ENCODE data around the gene CARD11.
"Not testable (repeated sequence)": the region's sequence is repeated elsewhere in the genome, so short reads cannot be mapped to it uniquely, and the experiment has no call there.

Gene CARD11

DNA sequence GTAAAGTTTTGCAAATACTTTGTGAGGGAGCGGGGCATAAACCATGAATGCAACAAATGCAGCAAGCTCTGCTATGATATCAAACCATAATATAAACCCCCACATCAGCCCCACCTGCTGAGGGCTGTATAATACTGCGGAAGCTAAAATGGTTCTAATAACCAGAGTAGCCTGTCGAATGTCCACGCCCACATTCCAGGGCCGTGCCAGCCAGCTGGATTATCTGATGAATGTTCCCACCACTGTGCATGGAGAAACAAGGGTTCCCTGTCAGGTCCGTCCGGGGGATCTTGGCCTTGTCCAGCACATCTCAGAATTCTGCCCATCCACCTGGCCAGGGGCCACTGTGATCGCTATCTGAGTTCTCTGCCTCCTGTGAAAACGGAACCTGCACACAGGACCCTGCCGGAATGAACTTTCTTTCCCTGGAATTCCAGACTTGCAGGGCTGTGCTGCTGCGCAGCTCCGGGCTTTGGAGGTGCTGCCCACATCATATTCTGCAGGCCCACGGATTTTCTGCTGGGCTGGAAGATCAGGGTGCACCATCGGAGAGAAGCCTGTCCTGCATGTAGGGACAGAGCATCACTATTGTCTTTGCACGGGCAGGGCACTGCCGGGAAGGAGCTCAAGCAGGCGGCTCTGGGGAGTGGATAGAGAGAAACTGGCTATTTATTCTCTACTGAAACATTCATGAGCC is 122.6 kb downstream of the CARD11 start:
- Histone ChIP-seq H4K20me1 (ENCODE audit: insufficient read depth, low read length, poor library complexity, severe bottlenecking) (no peaks in the 10 kb centered on the region), H3K36me3 (ENCODE audit: insufficient read depth, low read length) (peaks cover 11% of the 10 kb centered on the region; the same call in 1 of the 2 replicates), H3K4me2 (ENCODE audit: low read depth, low read length, poor library complexity, severe bottlenecking) (no peak overlapping the region), H3K27me3 (ENCODE audit: insufficient read depth, low read length, poor library complexity, severe bottlenecking) (no peaks in the 10 kb centered on the region), H3K4me1 (ENCODE audit: insufficient read depth, low read length, poor library complexity, severe bottlenecking) (no peaks in the 10 kb centered on the region), H3K4me3 (ENCODE audit: low read length, poor library complexity, severe bottlenecking) (no peak overlapping the region), H3K9ac (ENCODE audit: low read depth, low read length, poor library complexity, severe bottlenecking) (no peak overlapping the region), H2AFZ (ENCODE audit: low read length) (no peak overlapping the region), H3K79me2 (ENCODE audit: insufficient read depth, low read length) (no peaks in the 10 kb centered on the region), H3K9me3 (ENCODE audit: insufficient read depth, low read depth, low read length) (no peaks in the 10 kb centered on the region), H3K9me2 (replicated peaks; ENCODE audit: low read depth, low read length) (no peaks in the 10 kb centered on the region), H3F3A (ENCODE audit: low read depth) (no peaks in the 10 kb centered on the region)
- TF ChIP-seq EZH2phosphoT487 (IDR thresholded peaks at IDR 0.05; ENCODE audit: borderline replicate concordance) = no peak
- TF ChIP-seq, protein P1, sequence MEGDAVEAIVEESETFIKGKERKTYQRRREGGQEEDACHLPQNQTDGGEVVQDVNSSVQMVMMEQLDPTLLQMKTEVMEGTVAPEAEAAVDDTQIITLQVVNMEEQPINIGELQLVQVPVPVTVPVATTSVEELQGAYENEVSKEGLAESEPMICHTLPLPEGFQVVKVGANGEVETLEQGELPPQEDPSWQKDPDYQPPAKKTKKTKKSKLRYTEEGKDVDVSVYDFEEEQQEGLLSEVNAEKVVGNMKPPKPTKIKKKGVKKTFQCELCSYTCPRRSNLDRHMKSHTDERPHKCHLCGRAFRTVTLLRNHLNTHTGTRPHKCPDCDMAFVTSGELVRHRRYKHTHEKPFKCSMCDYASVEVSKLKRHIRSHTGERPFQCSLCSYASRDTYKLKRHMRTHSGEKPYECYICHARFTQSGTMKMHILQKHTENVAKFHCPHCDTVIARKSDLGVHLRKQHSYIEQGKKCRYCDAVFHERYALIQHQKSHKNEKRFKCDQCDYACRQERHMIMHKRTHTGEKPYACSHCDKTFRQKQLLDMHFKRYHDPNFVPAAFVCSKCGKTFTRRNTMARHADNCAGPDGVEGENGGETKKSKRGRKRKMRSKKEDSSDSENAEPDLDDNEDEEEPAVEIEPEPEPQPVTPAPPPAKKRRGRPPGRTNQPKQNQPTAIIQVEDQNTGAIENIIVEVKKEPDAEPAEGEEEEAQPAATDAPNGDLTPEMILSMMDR (conservative IDR thresholded peaks at IDR 0.05; ENCODE audit: low read length) = no peak

DNA sequence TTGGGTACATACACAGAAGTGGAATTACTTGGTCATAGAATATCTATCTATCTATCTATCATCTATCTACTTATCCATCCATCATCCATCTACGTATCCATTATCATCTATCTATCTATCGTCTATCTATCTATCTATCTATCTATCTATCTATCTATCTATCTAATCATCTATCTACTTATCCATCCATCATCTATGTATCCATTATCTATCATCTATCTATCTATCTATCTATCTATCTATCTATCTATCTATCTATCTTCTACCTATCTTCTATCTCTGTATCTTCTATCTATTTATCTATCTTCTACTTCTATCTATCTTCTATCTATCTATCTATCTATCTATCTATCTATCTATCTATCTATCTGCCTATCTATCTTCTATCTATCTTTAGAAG is 123.2 kb downstream of the CARD11 start:
- not testable (repeated sequence) for H3K4me1 ChIP-seq (ENCODE audit: insufficient read depth, low read length, poor library complexity, severe bottlenecking); H3F3A ChIP-seq (ENCODE audit: low read depth); H3K4me3 ChIP-seq (ENCODE audit: low read length, poor library complexity, severe bottlenecking); H2AFZ ChIP-seq (ENCODE audit: low read length); H3K4me2 ChIP-seq (ENCODE audit: low read depth, low read length, poor library complexity, severe bottlenecking); H3K9me2 ChIP-seq (replicated peaks; ENCODE audit: low read depth, low read length); H3K9ac ChIP-seq (ENCODE audit: low read depth, low read length, poor library complexity, severe bottlenecking); H3K9me3 ChIP-seq (ENCODE audit: insufficient read depth, low read depth, low read length); H3K27me3 ChIP-seq (ENCODE audit: insufficient read depth, low read length, poor library complexity, severe bottlenecking); H3K79me2 ChIP-seq (ENCODE audit: insufficient read depth, low read length); H4K20me1 ChIP-seq (ENCODE audit: insufficient read depth, low read length, poor library complexity, severe bottlenecking)
- peaks cover 11% of the 10 kb centered on the region; the same call in 1 of the 2 replicates for H3K36me3 ChIP-seq (ENCODE audit: insufficient read depth, low read length)

DNA sequence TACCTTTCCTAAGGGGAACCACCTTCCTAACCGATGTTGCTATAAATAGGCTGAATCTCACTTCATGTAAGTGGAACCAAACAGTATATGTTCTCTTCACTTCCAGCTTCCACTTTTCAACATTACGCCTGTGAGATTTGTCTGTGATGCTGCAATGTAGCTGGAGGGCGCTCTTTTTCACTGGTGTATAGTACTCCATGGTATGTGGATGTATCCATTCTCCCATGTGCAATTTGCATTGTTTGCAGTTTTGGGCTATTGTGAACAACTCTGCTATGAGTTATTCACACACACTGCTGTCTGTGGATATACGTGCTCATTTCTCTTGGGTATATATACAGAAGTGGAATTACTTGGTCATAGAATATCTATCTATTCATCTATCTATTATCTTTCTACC is 123.6 kb downstream of the CARD11 start:
- no peak for TF ChIP-seq EZH2phosphoT487 (IDR thresholded peaks at IDR 0.05; ENCODE audit: borderline replicate concordance)
- TF ChIP-seq, protein P1 (conservative IDR thresholded peaks at IDR 0.05; ENCODE audit: low read length) = no peak
- no peaks in the 10 kb centered on the region for H3K9me2 ChIP-seq (replicated peaks; ENCODE audit: low read depth, low read length)
- peaks cover 11% of the 10 kb centered on the region; the same call in 1 of the 2 replicates for H3K36me3 ChIP-seq (ENCODE audit: insufficient read depth, low read length)
- no peaks in the 10 kb centered on the region for H3K4me1 ChIP-seq (ENCODE audit: insufficient read depth, low read length, poor library complexity, severe bottlenecking)
- no peaks in the 10 kb centered on the region for H3K27me3 ChIP-seq (ENCODE audit: insufficient read depth, low read length, poor library complexity, severe bottlenecking)
- no peak overlapping the region for H3K4me3 ChIP-seq (ENCODE audit: low read length, poor library complexity, severe bottlenecking)
- no peak overlapping the region for H2AFZ ChIP-seq (ENCODE audit: low read length)
- H4K20me1 ChIP-seq (ENCODE audit: insufficient read depth, low read length, poor library complexity, severe bottlenecking) = no peaks in the 10 kb centered on the region
- no peaks in the 10 kb centered on the region for H3F3A ChIP-seq (ENCODE audit: low read depth)
- no peaks in the 10 kb centered on the region for H3K9me3 ChIP-seq (ENCODE audit: insufficient read depth, low read depth, low read length)
- H3K79me2 ChIP-seq (ENCODE audit: insufficient read depth, low read length) = no peaks in the 10 kb centered on the region
- no peak overlapping the region for H3K9ac ChIP-seq (ENCODE audit: low read depth, low read length, poor library complexity, severe bottlenecking)
- H3K4me2 ChIP-seq (ENCODE audit: low read depth, low read length, poor library complexity, severe bottlenecking) = no peak overlapping the region

DNA sequence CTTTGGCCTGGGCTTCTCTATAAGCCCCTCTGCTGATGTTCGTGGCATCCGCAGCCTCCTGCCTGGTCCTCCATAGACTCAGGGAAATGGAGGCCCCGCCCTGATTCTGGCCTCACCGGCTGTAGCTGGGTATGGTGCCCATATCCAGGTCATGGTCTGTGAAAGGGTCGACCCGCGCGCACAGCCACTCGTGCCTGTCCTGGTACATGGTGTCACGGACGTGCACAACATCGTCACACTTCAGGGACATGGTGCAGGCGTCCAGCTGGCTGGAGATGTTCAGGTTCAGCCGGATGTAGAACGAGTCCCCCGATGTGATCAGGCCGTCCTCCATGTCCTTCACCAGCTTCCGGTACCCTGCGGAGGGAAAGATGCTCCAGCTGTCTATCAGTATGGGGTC is 124.4 kb downstream of the CARD11 start:
- no peaks in the 10 kb centered on the region for H3K79me2 ChIP-seq (ENCODE audit: insufficient read depth, low read length)
- no peaks in the 10 kb centered on the region for H4K20me1 ChIP-seq (ENCODE audit: insufficient read depth, low read length, poor library complexity, severe bottlenecking)
- H2AFZ ChIP-seq (ENCODE audit: low read length) = no peak overlapping the region
- H3K9me3 ChIP-seq (ENCODE audit: insufficient read depth, low read depth, low read length) = no peaks in the 10 kb centered on the region
- no peaks in the 10 kb centered on the region for H3K4me1 ChIP-seq (ENCODE audit: insufficient read depth, low read length, poor library complexity, severe bottlenecking)
- H3F3A ChIP-seq (ENCODE audit: low read depth) = no peaks in the 10 kb centered on the region
- no peaks in the 10 kb centered on the region for H3K9me2 ChIP-seq (replicated peaks; ENCODE audit: low read depth, low read length)
- H3K36me3 ChIP-seq (ENCODE audit: insufficient read depth, low read length) = peaks cover 11% of the 10 kb centered on the region; the same call in 1 of the 2 replicates
- no peak overlapping the region for H3K4me2 ChIP-seq (ENCODE audit: low read depth, low read length, poor library complexity, severe bottlenecking)
- no peak overlapping the region for H3K4me3 ChIP-seq (ENCODE audit: low read length, poor library complexity, severe bottlenecking)
- H3K9ac ChIP-seq (ENCODE audit: low read depth, low read length, poor library complexity, severe bottlenecking) = no peak overlapping the region
- no peaks in the 10 kb centered on the region for H3K27me3 ChIP-seq (ENCODE audit: insufficient read depth, low read length, poor library complexity, severe bottlenecking)
- TF ChIP-seq EZH2phosphoT487 (IDR thresholded peaks at IDR 0.05; ENCODE audit: borderline replicate concordance) = no peak
- TF ChIP-seq, protein P1 (conservative IDR thresholded peaks at IDR 0.05; ENCODE audit: low read length) = no peak
